Endodermal cell (in vitro differentiated cells): ENCODE data around the gene DOCK7. TPM values are rescaled to one million over a fixed set of nuclear protein-coding genes. Genes with fewer than 3 reads are reported as not detected.

Experiments
- DNase-seq: peaks from one replicate; pipeline ENCODE4 v3.0.0-alpha.2; 2017
- H3K27ac ChIP-seq: 2 replicates; pipeline ENCODE4 v1.5.1; 2013; ENCODE audit warnings: mild to moderate bottlenecking, low read depth, low read length, moderate library complexity
- H3K27me3 ChIP-seq: 2 replicates; pipeline ENCODE4 v1.6.1; 2013; ENCODE audit warnings: mild to moderate bottlenecking, low read length, moderate library complexity; ENCODE audit not compliant: insufficient read depth, control insufficient read depth, poor library complexity, severe bottlenecking
- H3K36me3 ChIP-seq: 2 replicates; pipeline ENCODE4 v1.7.0; 2013; ENCODE audit warnings: mild to moderate bottlenecking, low read length, moderate library complexity; ENCODE audit not compliant: control insufficient read depth, insufficient read depth
- H3K4me1 ChIP-seq: one replicate; pipeline ENCODE4 v1.7.0; 2013; ENCODE audit warnings: low read length; ENCODE audit not compliant: control insufficient read depth, insufficient read depth
- H3K4me3 ChIP-seq: 2 replicates; pipeline ENCODE4 v1.5.1; 2013; ENCODE audit warnings: mild to moderate bottlenecking, low read length, moderate library complexity
- H3K9ac ChIP-seq: 2 replicates; pipeline ENCODE4 v1.6.1; 2013; ENCODE audit warnings: mild to moderate bottlenecking, low read length, moderate library complexity; ENCODE audit not compliant: poor library complexity, severe bottlenecking; ENCODE audit errors: extremely low read depth
- H3K9me3 ChIP-seq: 2 replicates; pipeline ENCODE4 v1.6.1; 2013; ENCODE audit warnings: mild to moderate bottlenecking, low read length, moderate library complexity; ENCODE audit not compliant: control insufficient read depth
- H3K27ac Mint-ChIP-seq: 2 replicates; pipeline ENCODE4 v1.8.0; 2020; ENCODE audit warnings: mixed read lengths
- H3K27me3 Mint-ChIP-seq: 2 replicates; pipeline ENCODE4 v1.8.0; 2021; ENCODE audit warnings: mild to moderate bottlenecking, mixed read lengths; ENCODE audit not compliant: insufficient read depth
- H3K36me3 Mint-ChIP-seq: 2 replicates; pipeline ENCODE4 v1.8.0; 2020; ENCODE audit warnings: low read depth, mixed read lengths
- H3K4me1 Mint-ChIP-seq: 2 replicates; pipeline ENCODE4 v1.8.0; 2020; ENCODE audit warnings: mixed read lengths
- H3K4me3 Mint-ChIP-seq: 2 replicates; pipeline ENCODE4 v1.8.0; 2020; ENCODE audit warnings: mild to moderate bottlenecking, moderate library complexity, mixed read lengths
- H3K9me3 Mint-ChIP-seq: 2 replicates; pipeline ENCODE4 v1.8.0; 2020; ENCODE audit warnings: mild to moderate bottlenecking, mixed read lengths
- CTCF ChIP-seq: fragments of 200-600 bp; sonication (generic); conservative IDR thresholded peaks from 2 replicates; pipeline ENCODE4 v1.5.0; 2021; ENCODE audit warnings: antibody characterized with exemption, mild to moderate bottlenecking
- WGBS, 2 experiments: methylation state at CpG; one replicate each; pipeline versions ENCODE4 v1.1.5 to v1.1.7; 2013; ENCODE audit warnings: missing lambda C conversion rate in 2 of 2, mixed read lengths in 1 of 2; ENCODE audit not compliant: insufficient coverage in 1 of 2, insufficient read length in 1 of 2; 5-methylcytosine and 5-hydroxymethylcytosine counted together
- total RNA-seq, 2 donors: library from RNA; stranded (reverse); fragmentation: NEBNext Ultra II Directional in 1 of 2; extraction: Animal tissue kit (Norgen Biotek cat#: 25700) in 1 of 2; gene quantifications; 2 replicates in 1 of 2; 3 replicates in 1 of 2; pipeline ENCODE4 v1.2.1, GENCODE V29; 2021

The DOCK7 gene
- total RNA-seq, 2 donors from 2014 or later, result 66.8 to 72.8 TPM

DNA sequence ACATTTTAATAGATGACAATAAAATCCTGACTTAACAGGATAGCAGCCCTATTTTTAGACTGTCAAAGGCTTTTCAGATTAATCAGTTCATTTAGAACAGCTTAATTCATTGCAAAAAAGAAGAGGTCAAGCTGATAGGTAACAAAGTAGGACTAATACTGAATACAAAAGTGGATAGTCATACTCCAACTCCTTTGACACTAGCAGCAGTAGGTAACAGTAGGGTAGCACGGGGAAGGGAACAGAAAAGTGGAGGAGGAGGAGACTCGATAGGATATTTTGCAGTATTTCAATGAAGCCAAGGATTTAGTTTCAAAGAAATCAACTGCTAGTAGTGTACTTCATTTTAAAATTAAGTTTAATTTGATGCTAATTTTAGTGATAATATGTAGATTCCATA is 200.2 kb downstream of the DOCK7 start:
- TF ChIP-seq CTCF, result no peak
- H3K9me3 Mint-ChIP-seq, result no peaks in the 10 kb centered on the region
- Histone ChIP-seq H3K4me3 (no peak overlapping the region), H3K9me3 (no peaks in the 10 kb centered on the region), H3K36me3 (peaks cover 43% of the 10 kb centered on the region), H3K9ac (no peak overlapping the region), H3K27ac (no peak overlapping the region), H3K27me3 (no peaks in the 10 kb centered on the region), H3K4me1 (no peaks in the 10 kb centered on the region)
- WGBS, 2 experiments, result 31 to 50% methylated on average over 2 of the region's 2 CpGs
- H3K4me1 Mint-ChIP-seq, result peaks cover 4% of the 10 kb centered on the region
- H3K27me3 Mint-ChIP-seq, result no peaks in the 10 kb centered on the region
- H3K36me3 Mint-ChIP-seq, result peaks cover 46% of the 10 kb centered on the region
- no peak overlapping the region for H3K4me3 Mint-ChIP-seq
- H3K27ac Mint-ChIP-seq, result no peak overlapping the region
- DNase-seq, result no peak

DNA sequence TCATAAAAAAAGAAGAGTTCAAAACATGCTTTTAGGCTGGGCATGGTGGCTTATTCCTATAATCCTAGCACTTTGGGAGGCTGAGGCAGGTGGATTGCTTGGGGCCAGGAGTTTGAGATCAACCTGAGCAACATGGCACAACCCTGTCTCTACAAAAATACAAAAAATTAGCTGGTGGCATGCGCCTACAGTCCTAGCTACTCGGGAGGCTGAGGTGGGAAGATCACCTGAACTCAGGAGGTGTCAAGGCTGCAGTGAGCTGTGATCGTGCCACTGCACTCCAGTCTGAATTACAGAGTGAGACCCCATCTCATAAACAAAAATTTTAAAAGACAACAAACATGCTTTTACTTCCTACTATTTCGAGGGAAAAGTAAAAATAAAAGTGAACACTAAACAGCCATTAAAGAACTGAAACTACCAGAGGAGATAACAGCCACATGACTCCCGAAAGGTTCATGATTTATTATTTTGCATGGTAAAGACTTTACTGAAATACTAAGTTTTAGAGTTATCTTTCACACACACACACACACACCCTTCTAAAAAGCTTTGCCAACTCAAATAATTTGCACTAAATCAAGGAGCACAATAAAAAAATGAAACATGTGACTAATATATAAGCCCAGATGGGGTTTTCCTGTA is 203.2 kb downstream of the DOCK7 start:
- H3K36me3 Mint-ChIP-seq, result peaks cover 39% of the 10 kb centered on the region
- DNase-seq, result no peak
- no peak for TF ChIP-seq CTCF
- no peaks in the 10 kb centered on the region for H3K9me3 ChIP-seq
- no peaks in the 10 kb centered on the region for H3K27me3 Mint-ChIP-seq
- no peaks in the 10 kb centered on the region for H3K4me1 ChIP-seq
- WGBS, 2 experiments, result 91 to 96% methylated on average over 3 to 5 of the region's 5 CpGs
- H3K4me1 Mint-ChIP-seq, result peaks cover 4% of the 10 kb centered on the region
- no peak overlapping the region for H3K27ac Mint-ChIP-seq
- peaks cover 34% of the 10 kb centered on the region for H3K36me3 ChIP-seq
- no peak overlapping the region for H3K4me3 Mint-ChIP-seq
- H3K9me3 Mint-ChIP-seq, result no peaks in the 10 kb centered on the region
- H3K9ac ChIP-seq, result no peak overlapping the region
- no peaks in the 10 kb centered on the region for H3K27me3 ChIP-seq
- H3K27ac ChIP-seq, result no peak overlapping the region
- H3K4me3 ChIP-seq, result no peak overlapping the region

DNA sequence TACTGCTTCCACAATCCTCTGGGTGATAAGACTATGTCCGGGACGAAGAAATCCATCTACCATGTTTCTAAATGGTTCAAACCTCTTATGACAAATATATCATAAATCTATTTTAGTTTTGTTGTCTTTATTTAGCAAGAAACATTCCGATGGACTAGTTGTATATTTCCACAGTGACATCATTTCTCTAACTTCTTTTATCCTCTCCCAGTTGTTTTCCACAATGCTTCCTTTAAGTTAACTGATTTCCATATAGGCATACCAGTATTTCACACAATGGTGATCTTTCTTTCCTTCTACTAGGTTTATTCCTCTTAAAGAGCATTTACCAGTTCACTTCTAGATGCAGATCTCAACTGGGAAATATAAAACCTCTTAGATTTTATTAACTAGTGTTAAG is 206.5 kb downstream of the DOCK7 start:
- peaks cover 9% of the 10 kb centered on the region for H3K4me1 Mint-ChIP-seq
- no peak overlapping the region for H3K4me3 ChIP-seq
- no peaks in the 10 kb centered on the region for H3K4me1 ChIP-seq
- no peak overlapping the region for H3K27ac ChIP-seq
- H3K36me3 Mint-ChIP-seq, result peaks cover 30% of the 10 kb centered on the region
- H3K9me3 Mint-ChIP-seq, result no peaks in the 10 kb centered on the region
- no peaks in the 10 kb centered on the region for H3K9me3 ChIP-seq
- no peak overlapping the region for H3K4me3 Mint-ChIP-seq
- TF ChIP-seq CTCF, result no peak
- no peak overlapping the region for H3K27ac Mint-ChIP-seq
- no peak overlapping the region for H3K9ac ChIP-seq
- H3K36me3 ChIP-seq, result peaks cover 20% of the 10 kb centered on the region
- 88% methylated on average over 3 of the region's 3 CpGs; no CpG with 5 or more reads in 1 of the 2 experiments for WGBS, 2 experiments
- no peaks in the 10 kb centered on the region for H3K27me3 ChIP-seq
- H3K27me3 Mint-ChIP-seq, result no peaks in the 10 kb centered on the region
- no peak for DNase-seq
